K562 treated with DMSO at 1 percent for 48 hours (cell line): ENCODE measurements around the gene SQSTM1. TPM values are rescaled to one million over a fixed set of nuclear protein-coding genes. Genes with fewer than 3 reads are reported as not detected.

Experiments used
- total RNA-seq: library from RNA; unstranded; fragments of 300-600 nt; gene quantifications from 2 replicates; pipeline ENCODE4 v1.2.3, GENCODE V29; 2022; ENCODE audit warnings: low replicate concordance; ENCODE audit errors: extremely low read depth

SQSTM1 gene
- 1,536 TPM in 1 of 2 replicates, not detected in the other for total RNA-seq

GRCh38 chr5:179820483-179821297 lies at the start of gene SQSTM1:
Gene SQSTM1 (plus strand): TSS chr5:179820905. CDS start chr5:179820937, 32 bp downstream.

DNA sequence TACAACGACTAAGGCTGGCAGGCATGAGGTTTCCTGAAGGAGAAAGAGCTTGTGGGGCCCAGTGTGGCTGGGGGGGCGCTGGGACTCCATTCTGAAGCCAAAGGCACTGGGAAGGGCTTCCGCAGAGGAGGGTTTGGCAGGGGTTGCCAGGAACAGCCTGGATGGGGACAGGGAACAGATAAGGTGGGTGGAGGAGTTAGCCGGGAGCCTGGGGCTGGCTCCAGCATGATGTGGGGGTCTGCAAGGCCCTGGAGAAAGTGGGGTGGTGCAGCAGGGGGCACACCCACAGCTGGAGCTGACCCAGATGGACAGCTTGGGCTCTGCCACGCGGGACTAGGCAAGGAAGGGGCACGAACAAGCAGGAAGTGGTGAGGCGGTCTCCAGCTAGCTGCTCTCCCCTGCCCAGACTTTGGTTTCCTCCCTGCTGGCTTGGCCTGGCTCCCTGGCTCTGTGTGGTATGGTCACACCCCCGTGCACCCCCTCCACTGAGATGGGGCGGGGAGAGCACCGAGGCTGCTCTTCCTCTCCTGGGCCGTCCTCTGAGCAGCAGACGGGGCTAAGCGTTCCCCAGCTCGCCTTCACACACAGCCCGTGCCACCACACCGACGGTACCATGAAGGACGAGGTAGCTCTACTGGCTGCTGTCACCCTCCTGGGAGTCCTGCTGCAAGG lies 27.1 kb upstream of the SQSTM1 start, which contains the start of gene LTC4S:
Gene LTC4S (plus strand): TSS at position 519 of the 672 bp plus-strand sequence. CDS start 95 bp downstream, at position 614.

GRCh38 chr5:179806250-179807048 lies 14.3 kb upstream of the SQSTM1 start, which contains the start of gene MGAT4B:
Gene MGAT4B (minus strand): TSS chr5:179806866. CDS start chr5:179806583, 283 bp downstream.

DNA sequence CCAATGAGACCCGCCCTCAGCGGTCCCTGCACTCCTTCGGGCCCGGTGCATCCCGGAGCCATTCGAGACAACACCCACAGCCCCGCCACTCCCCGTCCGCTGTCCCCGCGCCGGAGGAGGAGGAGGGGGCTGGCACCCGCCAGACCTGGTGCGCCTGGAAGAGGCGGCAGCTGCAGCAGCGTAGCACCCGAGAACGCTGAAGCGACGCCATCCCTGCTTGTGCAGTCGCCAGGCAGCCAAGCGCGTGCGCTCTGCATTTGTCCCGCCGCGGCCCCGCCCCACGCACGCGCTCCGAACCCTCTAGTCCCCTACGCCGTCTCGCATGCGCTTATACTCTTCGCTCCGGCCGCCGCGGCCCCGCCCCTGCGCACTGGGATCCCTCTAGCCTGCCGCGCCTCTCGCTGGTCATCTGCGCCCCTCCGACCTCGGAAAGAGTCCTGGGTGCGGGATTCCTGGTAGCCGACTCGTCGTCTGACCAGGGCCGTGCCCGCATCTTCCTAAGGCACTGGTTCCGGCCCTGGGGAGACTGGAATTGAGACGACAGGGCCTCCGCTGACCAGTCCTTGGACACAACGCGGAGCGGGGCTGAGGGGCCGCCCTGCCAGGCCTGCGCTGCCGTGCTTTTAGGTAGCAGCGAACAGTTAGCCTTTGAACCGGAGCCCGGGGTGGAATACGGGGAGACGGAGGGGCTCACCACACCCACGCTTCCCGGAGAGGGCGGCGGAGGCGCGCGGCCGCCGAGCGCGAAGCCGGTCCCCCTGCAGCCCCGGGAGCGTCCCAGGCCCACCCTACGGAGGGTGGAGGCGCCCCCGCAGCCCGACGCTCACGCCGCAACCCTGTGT lies 38.1 kb downstream of the SQSTM1 start, which contains the start of gene MRNIP:
Gene MRNIP (minus strand): TSS at position 232 of the 842 bp plus-strand sequence. CDS start 21 bp downstream, at position 211.

Other genes with a start within 250 kb of the SQSTM1 start
- not detected in 2 replicates for gene HNRNPH1, start 197.2 kb upstream of the SQSTM1 start, total RNA-seq
- not detected in 2 replicates for gene CBY3, start 139.9 kb upstream of the SQSTM1 start, total RNA-seq
- gene CANX, start 121.9 kb upstream of the SQSTM1 start, total RNA-seq = 673 TPM in 1 of 2 replicates, not detected in the other
- not detected in 2 replicates for gene MAML1, start 88.1 kb upstream of the SQSTM1 start, total RNA-seq
- gene LTC4S, start 26.9 kb upstream of the SQSTM1 start, total RNA-seq = not detected in 2 replicates
- gene MGAT4B, start 14.0 kb upstream of the SQSTM1 start, total RNA-seq = not detected in 2 replicates
- not detected in 2 replicates for gene MRNIP, start 37.9 kb downstream of the SQSTM1 start, total RNA-seq
- not detected in 2 replicates for gene TBC1D9B, start 87.0 kb downstream of the SQSTM1 start, total RNA-seq